GM19240 (cell line): ENCODE data around the gene EPHX1.

Experiments
- DNase-seq: peaks from one replicate; pipeline ENCODE4 v3.0.0; 2011; ENCODE audit warnings: low spot score; ENCODE audit not compliant: insufficient read length

The EPHX1 gene

GRCh38 chr1:225840713-225841112 lies 30.8 kb downstream of the EPHX1 start:
- DNase-seq: no peak

GRCh38 chr1:225842074-225842473 lies 32.1 kb downstream of the EPHX1 start:
- DNase-seq: no peak

- no peak for DNase-seq
These were observed 33.0 kb downstream of the EPHX1 start for GRCh38 chr1:225842788-225843425.

- DNase-seq: no peak
These were observed 33.5 kb downstream of the EPHX1 start for GRCh38 chr1:225843426-225843795.

- no peak for DNase-seq
These were observed 34.5 kb downstream of the EPHX1 start for GRCh38 chr1:225844236-225845061.

- DNase-seq: no peak
These were observed 35.2 kb downstream of the EPHX1 start for GRCh38 chr1:225845097-225845496.

- DNase-seq: no peak
These were observed 35.8 kb downstream of the EPHX1 start for GRCh38 chr1:225845571-225846259.

- DNase-seq: no peak
These were observed 36.7 kb downstream of the EPHX1 start for GRCh38 chr1:225846331-225847310.

- DNase-seq: no peak
These were observed 37.7 kb downstream of the EPHX1 start for GRCh38 chr1:225847610-225848009.

GRCh38 chr1:225848030-225848955 lies 38.4 kb downstream of the EPHX1 start:
- peak; percentile 30 for DNase-seq

- no peak for DNase-seq
These were observed 40.0 kb downstream of the EPHX1 start for GRCh38 chr1:225849925-225850324.

- DNase-seq: no peak
These were observed 40.4 kb downstream of the EPHX1 start for GRCh38 chr1:225850370-225850769.

- peak; percentile 43 for DNase-seq
These were observed 41.9 kb downstream of the EPHX1 start for GRCh38 chr1:225851805-225852204.

GRCh38 chr1:225852413-225853124 lies 42.6 kb downstream of the EPHX1 start:
- DNase-seq: no peak

- no peak for DNase-seq
These were observed 43.5 kb downstream of the EPHX1 start for GRCh38 chr1:225853441-225853840.

GRCh38 chr1:225855503-225856300 lies 45.8 kb downstream of the EPHX1 start:
- no peak for DNase-seq

GRCh38 chr1:225857256-225857655 lies 47.3 kb downstream of the EPHX1 start:
- DNase-seq: no peak

GRCh38 chr1:225859151-225859550 lies 49.2 kb downstream of the EPHX1 start:
- DNase-seq: no peak

GRCh38 chr1:225860107-225860506 lies 50.2 kb downstream of the EPHX1 start:
- DNase-seq: no peak
